Measurements from ENCODE around the gene UROC1. TPM values are rescaled to one million over a fixed set of nuclear protein-coding genes. Genes with fewer than 3 reads are reported as not detected.

Gene UROC1
- total and polyA plus RNA-seq, 2 of the 13 experiments (the other 11 are each of a cell fraction or from before 2014, with no cell fraction given): 0.71 to 1.3 TPM

DNA sequence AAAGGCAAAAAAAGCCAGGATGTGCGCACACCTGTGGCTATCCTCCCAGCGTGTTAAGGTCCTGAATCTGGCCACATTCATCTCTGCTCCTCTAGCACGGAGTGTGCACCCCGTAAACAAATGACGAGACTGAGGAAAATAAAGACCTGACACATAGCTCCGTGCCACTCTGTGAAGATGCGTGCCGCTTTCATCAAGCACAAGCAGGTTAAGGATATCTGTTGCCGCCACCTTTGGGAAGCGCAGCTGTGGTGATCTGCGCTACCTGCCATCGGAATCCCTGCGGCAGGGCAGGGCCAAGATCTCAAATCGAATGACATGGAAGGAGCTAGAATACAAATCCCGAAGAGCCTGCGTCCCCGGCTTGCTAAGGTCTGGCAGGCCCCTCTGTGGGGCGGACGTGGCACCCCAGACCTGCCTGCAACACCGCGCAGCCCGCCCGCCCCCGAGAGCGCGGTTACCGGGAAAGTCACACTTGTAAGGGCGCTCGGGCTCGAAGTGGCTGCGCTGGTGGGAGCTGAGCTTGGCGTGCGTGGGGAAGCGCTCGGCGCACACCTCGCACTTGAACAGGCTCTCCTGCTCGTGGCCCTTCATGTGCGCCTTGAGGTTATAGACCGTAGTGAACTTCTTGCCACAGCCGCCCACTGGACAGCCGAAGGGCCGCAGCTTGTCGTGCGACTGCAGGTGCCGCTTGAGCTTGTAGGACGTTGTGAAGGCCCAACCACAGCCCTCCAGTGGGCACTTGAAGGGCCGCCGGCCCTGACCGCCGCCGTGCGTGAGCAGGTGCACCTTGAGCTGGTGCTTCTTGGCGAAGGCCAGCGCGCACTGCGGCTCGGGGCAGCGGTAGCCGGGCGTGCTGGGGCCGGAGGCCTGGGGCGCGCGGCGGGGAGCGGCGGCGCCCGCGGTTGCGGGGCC lies 42.8 kb downstream of the UROC1 start (continued):
- TF ChIP-seq ZNF260 (CRISPR knock-in tag; IDR thresholded peaks at IDR 0.05; ENCODE audit: borderline replicate concordance, low read depth) (no peak), ZNF225 (CRISPR knock-in tag; IDR thresholded peaks at IDR 0.05) (peak; percentile 71; the same call in 1 of the 2 replicates), ZIK1 (CRISPR knock-in tag; IDR thresholded peaks at IDR 0.05; ENCODE audit: borderline replicate concordance, low read depth) (no peak), ZNF672 (CRISPR knock-in tag; IDR thresholded peaks at IDR 0.05) (no peak), ETV6 (CRISPR knock-in tag; conservative IDR thresholded peaks at IDR 0.05) (no peak), ZNF678 (CRISPR knock-in tag; IDR thresholded peaks at IDR 0.05) (no peak), KAT7 (CRISPR knock-in tag; IDR thresholded peaks at IDR 0.05; ENCODE audit: borderline replicate concordance) (peak; percentile 72; the same call in 1 of the 2 replicates), TOE1 (CRISPR knock-in tag; IDR thresholded peaks at IDR 0.05) (no peak), ZNF383 (CRISPR knock-in tag; IDR thresholded peaks at IDR 0.05; ENCODE audit: borderline replicate concordance) (no peak), KLF9 (CRISPR knock-in tag; IDR thresholded peaks at IDR 0.05; ENCODE audit: low read depth) (no peak)
- TF ChIP-seq, protein P1, sequence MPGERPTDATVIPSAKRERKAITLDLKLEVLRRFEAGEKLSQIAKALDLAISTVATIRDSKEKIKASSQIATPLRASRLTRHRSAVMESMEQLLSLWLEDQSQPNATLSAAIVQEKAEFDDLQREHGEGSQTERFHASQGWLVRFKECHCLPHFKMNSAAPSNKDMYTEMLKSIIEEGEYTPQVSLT (CRISPR knock-in tag; IDR thresholded peaks at IDR 0.05; ENCODE audit: borderline replicate concordance, low read depth): no peak
- TF ChIP-seq, protein P2, sequence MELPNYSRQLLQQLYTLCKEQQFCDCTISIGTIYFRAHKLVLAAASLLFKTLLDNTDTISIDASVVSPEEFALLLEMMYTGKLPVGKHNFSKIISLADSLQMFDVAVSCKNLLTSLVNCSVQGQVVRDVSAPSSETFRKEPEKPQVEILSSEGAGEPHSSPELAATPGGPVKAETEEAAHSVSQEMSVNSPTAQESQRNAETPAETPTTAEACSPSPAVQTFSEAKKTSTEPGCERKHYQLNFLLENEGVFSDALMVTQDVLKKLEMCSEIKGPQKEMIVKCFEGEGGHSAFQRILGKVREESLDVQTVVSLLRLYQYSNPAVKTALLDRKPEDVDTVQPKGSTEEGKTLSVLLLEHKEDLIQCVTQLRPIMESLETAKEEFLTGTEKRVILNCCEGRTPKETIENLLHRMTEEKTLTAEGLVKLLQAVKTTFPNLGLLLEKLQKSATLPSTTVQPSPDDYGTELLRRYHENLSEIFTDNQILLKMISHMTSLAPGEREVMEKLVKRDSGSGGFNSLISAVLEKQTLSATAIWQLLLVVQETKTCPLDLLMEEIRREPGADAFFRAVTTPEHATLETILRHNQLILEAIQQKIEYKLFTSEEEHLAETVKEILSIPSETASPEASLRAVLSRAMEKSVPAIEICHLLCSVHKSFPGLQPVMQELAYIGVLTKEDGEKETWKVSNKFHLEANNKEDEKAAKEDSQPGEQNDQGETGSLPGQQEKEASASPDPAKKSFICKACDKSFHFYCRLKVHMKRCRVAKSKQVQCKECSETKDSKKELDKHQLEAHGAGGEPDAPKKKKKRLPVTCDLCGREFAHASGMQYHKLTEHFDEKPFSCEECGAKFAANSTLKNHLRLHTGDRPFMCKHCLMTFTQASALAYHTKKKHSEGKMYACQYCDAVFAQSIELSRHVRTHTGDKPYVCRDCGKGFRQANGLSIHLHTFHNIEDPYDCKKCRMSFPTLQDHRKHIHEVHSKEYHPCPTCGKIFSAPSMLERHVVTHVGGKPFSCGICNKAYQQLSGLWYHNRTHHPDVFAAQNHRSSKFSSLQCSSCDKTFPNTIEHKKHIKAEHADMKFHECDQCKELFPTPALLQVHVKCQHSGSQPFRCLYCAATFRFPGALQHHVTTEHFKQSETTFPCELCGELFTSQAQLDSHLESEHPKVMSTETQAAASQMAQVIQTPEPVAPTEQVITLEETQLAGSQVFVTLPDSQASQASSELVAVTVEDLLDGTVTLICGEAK (IDR thresholded peaks at IDR 0.05): no peak
- TF ChIP-seq, protein P2 (CRISPR knock-in tag; IDR thresholded peaks at IDR 0.05): peak; percentile 46; the same call in 1 of the 2 replicates
- TF ChIP-seq, protein P3, sequence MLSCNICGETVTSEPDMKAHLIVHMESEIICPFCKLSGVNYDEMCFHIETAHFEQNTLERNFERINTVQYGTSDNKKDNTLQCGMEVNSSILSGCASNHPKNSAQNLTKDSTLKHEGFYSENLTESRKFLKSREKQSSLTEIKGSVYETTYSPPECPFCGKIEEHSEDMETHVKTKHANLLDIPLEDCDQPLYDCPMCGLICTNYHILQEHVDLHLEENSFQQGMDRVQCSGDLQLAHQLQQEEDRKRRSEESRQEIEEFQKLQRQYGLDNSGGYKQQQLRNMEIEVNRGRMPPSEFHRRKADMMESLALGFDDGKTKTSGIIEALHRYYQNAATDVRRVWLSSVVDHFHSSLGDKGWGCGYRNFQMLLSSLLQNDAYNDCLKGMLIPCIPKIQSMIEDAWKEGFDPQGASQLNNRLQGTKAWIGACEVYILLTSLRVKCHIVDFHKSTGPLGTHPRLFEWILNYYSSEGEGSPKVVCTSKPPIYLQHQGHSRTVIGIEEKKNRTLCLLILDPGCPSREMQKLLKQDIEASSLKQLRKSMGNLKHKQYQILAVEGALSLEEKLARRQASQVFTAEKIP (CRISPR knock-in tag; IDR thresholded peaks at IDR 0.05; ENCODE audit: borderline replicate concordance): no peak
- TF ChIP-seq, protein P4, sequence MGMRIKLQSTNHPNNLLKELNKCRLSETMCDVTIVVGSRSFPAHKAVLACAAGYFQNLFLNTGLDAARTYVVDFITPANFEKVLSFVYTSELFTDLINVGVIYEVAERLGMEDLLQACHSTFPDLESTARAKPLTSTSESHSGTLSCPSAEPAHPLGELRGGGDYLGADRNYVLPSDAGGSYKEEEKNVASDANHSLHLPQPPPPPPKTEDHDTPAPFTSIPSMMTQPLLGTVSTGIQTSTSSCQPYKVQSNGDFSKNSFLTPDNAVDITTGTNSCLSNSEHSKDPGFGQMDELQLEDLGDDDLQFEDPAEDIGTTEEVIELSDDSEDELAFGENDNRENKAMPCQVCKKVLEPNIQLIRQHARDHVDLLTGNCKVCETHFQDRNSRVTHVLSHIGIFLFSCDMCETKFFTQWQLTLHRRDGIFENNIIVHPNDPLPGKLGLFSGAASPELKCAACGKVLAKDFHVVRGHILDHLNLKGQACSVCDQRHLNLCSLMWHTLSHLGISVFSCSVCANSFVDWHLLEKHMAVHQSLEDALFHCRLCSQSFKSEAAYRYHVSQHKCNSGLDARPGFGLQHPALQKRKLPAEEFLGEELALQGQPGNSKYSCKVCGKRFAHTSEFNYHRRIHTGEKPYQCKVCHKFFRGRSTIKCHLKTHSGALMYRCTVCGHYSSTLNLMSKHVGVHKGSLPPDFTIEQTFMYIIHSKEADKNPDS (CRISPR knock-in tag; IDR thresholded peaks at IDR 0.05): no peak
